T-cell (primary cell): ENCODE measurements around the gene SRSF1. TPM values are rescaled to one million over a fixed set of nuclear protein-coding genes. Genes with fewer than 3 reads are reported as not detected.

Source experiments
- ATAC-seq, 4 experiments: fragments of 200-7000 bp in 3 of 4; fragments of 150-1000 bp in 1 of 4; cut with Tn5 transposase; replicated peaks in 1 of 4; 1 replicate in 3 of 4; 2 replicates in 1 of 4; pipeline ENCODE4 v1.10.0; 2021; ENCODE audit warnings: moderate library complexity in 3 of 4, mild to moderate bottlenecking in 2 of 4, moderate number of reproducible peaks in 1 of 4
- CTCF ChIA-PET, 2 donors: fragments of 300-600 bp; sonication (Branson Sonifier 250); formaldehyde crosslinking; loops; one replicate each; lab custom pipeline; 2022; ENCODE audit warnings: antibody characterized with exemption in 2 of 2; lab: Charles Lee
- POLR2A ChIA-PET, 2 donors: fragments of 300-600 bp; sonication (Branson Sonifier 250); formaldehyde crosslinking; loops; one replicate each; lab custom pipeline; 2022; ENCODE audit warnings: antibody characterized with exemption in 2 of 2; lab: Charles Lee
- DNase-seq, 35 experiments: peaks; one replicate each; pipeline versions ENCODE4 v3.0.0 to v3.0.0-alpha.2; 2013 to 2023
- H3K27ac ChIP-seq: one replicate; pipeline ENCODE4 v1.5.1; 2013; ENCODE audit warnings: low read length
- H3K27me3 ChIP-seq, 2 experiments: replicated peaks in 1 of 2; 1 replicate in 1 of 2; 2 replicates in 1 of 2; pipeline versions ENCODE4 v1.6.1 to v1.7.0; 2013; ENCODE audit warnings: low read length in 1 of 2, mixed read lengths in 1 of 2; ENCODE audit not compliant: control insufficient read depth in 2 of 2, insufficient read depth in 2 of 2; ENCODE audit errors: extremely low read depth in 1 of 2
- H3K36me3 ChIP-seq, 2 donors: 1 replicate in 1 of 2; 2 replicates in 1 of 2; pipeline versions ENCODE4 v1.6.1 to v1.7.0; 2013; ENCODE audit warnings: low read length in 1 of 2; ENCODE audit not compliant: control insufficient read depth in 2 of 2, insufficient read depth in 1 of 2; ENCODE audit errors: extremely low read depth in 1 of 2
- H3K4me1 ChIP-seq, 2 experiments: 1 replicate in 1 of 2; 2 replicates in 1 of 2; pipeline versions ENCODE4 v1.6.1 to v1.7.0; 2013; ENCODE audit warnings: low read length in 2 of 2, mixed read lengths in 1 of 2; ENCODE audit not compliant: insufficient read depth in 2 of 2, control insufficient read depth in 1 of 2; ENCODE audit errors: extremely low read depth in 1 of 2
- H3K4me3 ChIP-seq, 2 donors: 1 replicate in 1 of 2; 2 replicates in 1 of 2; pipeline versions ENCODE4 v1.5.1 to v1.7.0; 2013; ENCODE audit warnings: mild to moderate bottlenecking in 2 of 2, low read length in 1 of 2, moderate library complexity in 1 of 2; ENCODE audit not compliant: control insufficient read depth in 1 of 2; ENCODE audit errors: extremely low read depth in 1 of 2
- H3K9me3 ChIP-seq: 2 replicates; pipeline ENCODE4 v1.7.0; 2013
- H3K27ac Mint-ChIP-seq, 2 donors: one replicate each; pipeline ENCODE4 v1.8.0; 2020 to 2021; ENCODE audit warnings: mild to moderate bottlenecking in 2 of 2, mixed read lengths in 2 of 2
- H3K27me3 Mint-ChIP-seq, 2 donors: one replicate each; pipeline ENCODE4 v1.8.0; 2021 to 2022; ENCODE audit warnings: mixed read lengths in 2 of 2
- H3K36me3 Mint-ChIP-seq: one replicate; pipeline ENCODE4 v1.8.0; 2021; ENCODE audit warnings: mixed read lengths
- H3K4me1 Mint-ChIP-seq, 3 donors: one replicate each; pipeline ENCODE4 v1.8.0; 2020 to 2022; ENCODE audit warnings: mixed read lengths in 3 of 3, mild to moderate bottlenecking in 1 of 3
- H3K4me3 Mint-ChIP-seq, 3 donors: one replicate each; pipeline ENCODE4 v1.8.0; 2020 to 2022; ENCODE audit warnings: mild to moderate bottlenecking in 3 of 3, mixed read lengths in 3 of 3, moderate library complexity in 3 of 3
- H3K9me3 Mint-ChIP-seq, 3 donors: one replicate each; pipeline ENCODE4 v1.8.0; 2020 to 2022; ENCODE audit warnings: mixed read lengths in 3 of 3
- WGBS: methylation state at CpG from one replicate; pipeline ENCODE4 v1.1.5; 2013; ENCODE audit warnings: missing lambda C conversion rate; ENCODE audit not compliant: insufficient coverage; 5-methylcytosine and 5-hydroxymethylcytosine counted together
- total RNA-seq, 35 experiments: library from RNA in 6 of 35; stranded (reverse) in 6 of 35; fragments of 120-200 nt in 1 of 35; gene quantifications; one replicate each; pipeline versions ENCODE4 v1.2.1 to v1.2.4 and lab custom pipeline; 2013 to 2026

Gene SRSF1, protein sequence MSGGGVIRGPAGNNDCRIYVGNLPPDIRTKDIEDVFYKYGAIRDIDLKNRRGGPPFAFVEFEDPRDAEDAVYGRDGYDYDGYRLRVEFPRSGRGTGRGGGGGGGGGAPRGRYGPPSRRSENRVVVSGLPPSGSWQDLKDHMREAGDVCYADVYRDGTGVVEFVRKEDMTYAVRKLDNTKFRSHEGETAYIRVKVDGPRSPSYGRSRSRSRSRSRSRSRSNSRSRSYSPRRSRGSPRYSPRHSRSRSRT
- total RNA-seq (100 to 1,000 TPM; 112 to 266 (median 261) TPM), total RNA-seq (lab: John Stamatoyannopoulos, UW) (55.2 to 355 (median 108) reads per million in 29 experiments)
- total RNA-seq (2013), result 216 TPM

DNA sequence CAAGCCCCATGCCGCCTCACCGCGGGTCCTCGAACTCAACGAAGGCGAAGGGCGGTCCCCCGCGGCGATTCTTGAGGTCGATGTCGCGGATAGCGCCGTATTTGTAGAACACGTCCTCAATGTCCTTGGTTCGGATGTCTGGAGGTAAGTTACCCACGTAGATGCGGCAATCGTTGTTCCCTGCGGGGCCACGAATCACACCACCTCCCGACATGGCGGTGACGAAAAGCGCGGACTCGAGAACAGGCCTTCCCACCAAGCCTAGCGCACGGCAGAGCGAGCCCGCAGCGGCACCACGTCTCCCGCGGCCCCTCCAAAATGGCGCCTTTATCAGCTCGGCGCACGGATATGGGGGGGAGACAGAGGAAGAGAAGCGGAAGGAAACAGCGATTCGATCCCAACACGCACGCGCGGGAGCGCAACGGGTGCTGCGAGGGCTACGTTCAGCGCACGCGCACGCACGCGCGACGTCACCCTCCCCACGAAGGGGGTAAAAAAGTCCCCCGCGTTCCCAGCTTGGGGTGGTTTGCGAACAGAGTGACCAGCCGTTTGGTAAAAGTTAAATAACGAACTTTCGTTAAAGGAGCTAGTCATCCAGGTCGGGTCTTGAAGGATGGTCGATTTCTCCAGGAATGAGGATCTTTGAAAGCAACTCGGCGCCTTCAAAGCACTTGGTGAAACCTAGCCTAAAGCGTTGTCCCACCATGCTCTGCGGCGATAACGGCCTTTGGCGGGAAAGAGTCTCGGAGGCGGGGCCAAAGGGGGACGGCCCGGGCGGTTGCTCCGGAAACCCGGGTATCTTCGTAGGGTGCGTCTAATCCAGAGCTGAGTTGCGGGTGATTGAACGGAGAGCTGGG lies at the start of gene SRSF1:
Gene SRSF1 (minus strand): TSS at position 323 of the 857 bp plus-strand sequence. CDS start 109 bp downstream, at position 214.
- H3K27ac Mint-ChIP-seq, result peak within 1 kb of the TSS; percentile 99
- H3K9me3 Mint-ChIP-seq, result no peaks in the 10 kb centered on the region
- ChIA-PET CTCF (interaction anchor here in 1 of 2 donors (0.7 to 2.4 kb wide), 9 partner anchors 8 to 411 kb away, joined by 3 to 18 read pairs (median 4); partner anchors contain the start of gene DYNLL2), POLR2A (interaction anchor here (0.5 to 1.5 kb wide), 9 partner anchors 8 to 208 kb away, joined by 3 to 8 read pairs (median 4); partner anchors contain the start of gene MRPS23 (in 1 of the 2))
- H3K4me1 ChIP-seq, result peaks cover 26 to 30% of the 10 kb centered on the region in 2 experiments
- peaks cover 52 to 61% (median 56%) of the 10 kb centered on the region in 3 donors for H3K4me1 Mint-ChIP-seq
- DNase-seq (peak; percentile 95 to 99 (median 97)), ATAC-seq (peak; percentile 89 to 92 (median 90))
- no peaks in the 10 kb centered on the region for H3K27me3 Mint-ChIP-seq
- peaks cover 46% of the 10 kb centered on the region for H3K36me3 Mint-ChIP-seq
- under 1% methylated on average over 73 of the region's 86 CpGs for WGBS
- peak within 1 kb of the TSS; percentile 100 for H3K4me3 Mint-ChIP-seq
- peak within 1 kb of the TSS; percentile 96 for H3K27ac ChIP-seq
- H3K9me3 ChIP-seq, result no peaks in the 10 kb centered on the region
- no peaks in the 10 kb centered on the region for H3K27me3 ChIP-seq
- H3K4me3 ChIP-seq, result peak within 1 kb of the TSS; percentile 96 to 100
- H3K36me3 ChIP-seq, result peaks cover 0 to 34% of the 10 kb centered on the region in 2 donors

DNA sequence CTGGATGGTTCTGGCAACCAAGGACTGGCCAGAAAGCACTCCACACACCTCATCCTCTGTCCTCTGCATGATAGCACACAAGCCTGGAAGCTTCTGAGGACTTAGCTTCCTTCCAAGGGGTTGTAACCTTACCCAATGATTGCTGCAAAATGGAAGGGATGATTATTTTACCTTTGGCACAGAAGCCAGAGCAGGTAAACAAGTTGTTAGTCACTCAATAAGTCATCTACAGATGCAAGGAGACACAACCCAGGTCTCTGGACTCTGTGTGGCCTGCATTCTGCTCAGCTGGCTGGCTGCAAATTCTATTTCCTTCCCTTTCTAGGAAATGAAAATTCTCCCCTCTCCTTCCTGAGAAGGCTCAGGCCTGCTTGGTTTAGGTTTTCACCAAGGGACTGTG lies 49.4 kb upstream of the SRSF1 start:
- no peaks in the 10 kb centered on the region for H3K9me3 ChIP-seq
- H3K4me1 ChIP-seq, result no peaks in the 10 kb centered on the region
- H3K27me3 ChIP-seq, result peaks cover 0 to 8% of the 10 kb centered on the region in 2 experiments
- Mint-ChIP-seq H3K9me3 (no peaks in the 10 kb centered on the region), H3K36me3 (no peaks in the 10 kb centered on the region), H3K4me3 (no peak overlapping the region), H3K27ac (no peak overlapping the region), H3K4me1 (peaks cover 4 to 6% (median 6%) of the 10 kb centered on the region in 3 donors), H3K27me3 (peaks cover 0 to 4% of the 10 kb centered on the region in 2 donors)
- DNase-seq, result no peak
- ATAC-seq, result no peak
- no peak overlapping the region for H3K4me3 ChIP-seq
- POLR2A ChIA-PET, result interaction anchor here in 1 of 2 donors (0.6 kb wide), 1 partner anchor 323 kb away, joined by 3 read pairs; no protein-coding TSS in a partner anchor
- CTCF ChIA-PET, result no interaction called here
- H3K36me3 ChIP-seq, result no peaks in the 10 kb centered on the region
- no peak overlapping the region for H3K27ac ChIP-seq

GRCh38 chr17:58054641-58055040 lies 47.6 kb upstream of the SRSF1 start:
- Histone ChIP-seq H3K36me3 (no peaks in the 10 kb centered on the region), H3K4me1 (no peaks in the 10 kb centered on the region), H3K27me3 (peaks cover 0 to 2% of the 10 kb centered on the region in 2 experiments), H3K4me3 (no peak overlapping the region), H3K9me3 (no peaks in the 10 kb centered on the region), H3K27ac (no peak overlapping the region)
- CTCF ChIA-PET, result no interaction called here
- POLR2A ChIA-PET, result no interaction called here
- Mint-ChIP-seq H3K27me3 (peaks cover 0 to 4% of the 10 kb centered on the region in 2 donors), H3K4me1 (peaks cover 4 to 6% (median 6%) of the 10 kb centered on the region in 3 donors), H3K4me3 (no peak overlapping the region), H3K27ac (no peak overlapping the region), H3K9me3 (no peaks in the 10 kb centered on the region), H3K36me3 (no peaks in the 10 kb centered on the region)
- DNase-seq (no peak), ATAC-seq (no peak)
- 89% methylated on average over 3 of the region's 6 CpGs for WGBS

GRCh38 chr17:58052945-58053715 lies 46.1 kb upstream of the SRSF1 start:
- no peaks in the 10 kb centered on the region for H3K9me3 Mint-ChIP-seq
- ChIA-PET POLR2A (no interaction called here), CTCF (interaction anchor here in 1 of 2 donors (0.6 kb wide), 1 partner anchor 36 kb away, joined by 6 read pairs; no protein-coding TSS in a partner anchor)
- H3K4me1 Mint-ChIP-seq, result peaks cover 4 to 6% (median 6%) of the 10 kb centered on the region in 3 donors
- Histone ChIP-seq H3K4me1 (no peaks in the 10 kb centered on the region), H3K27ac (no peak overlapping the region), H3K27me3 (no peaks in the 10 kb centered on the region), H3K4me3 (no peak overlapping the region), H3K36me3 (no peaks in the 10 kb centered on the region), H3K9me3 (no peaks in the 10 kb centered on the region)
- no peak overlapping the region for H3K4me3 Mint-ChIP-seq
- H3K27ac Mint-ChIP-seq, result no peak overlapping the region
- DNase-seq, result no peak
- WGBS, result 51% methylated on average over 8 of the region's 8 CpGs
- H3K36me3 Mint-ChIP-seq, result no peaks in the 10 kb centered on the region
- H3K27me3 Mint-ChIP-seq, result peaks cover 0 to 1% of the 10 kb centered on the region in 2 donors
- ATAC-seq, result no peak

GRCh38 chr17:58052407-58052806 lies 45.4 kb upstream of the SRSF1 start:
- no CpG with 5 or more reads among the region's 1 CpG for WGBS
- ATAC-seq (no peak), DNase-seq (no peak)
- Histone ChIP-seq H3K27ac (no peak overlapping the region), H3K9me3 (no peaks in the 10 kb centered on the region), H3K4me3 (no peak overlapping the region), H3K36me3 (no peaks in the 10 kb centered on the region), H3K4me1 (no peaks in the 10 kb centered on the region), H3K27me3 (no peaks in the 10 kb centered on the region)
- Mint-ChIP-seq H3K4me3 (no peak overlapping the region), H3K9me3 (no peaks in the 10 kb centered on the region), H3K27ac (no peak overlapping the region), H3K36me3 (no peaks in the 10 kb centered on the region), H3K4me1 (peaks cover 4 to 6% (median 6%) of the 10 kb centered on the region in 3 donors), H3K27me3 (peaks cover 5 to 8% of the 10 kb centered on the region in 2 donors)
- POLR2A ChIA-PET, result interaction anchor here in 1 of 2 donors (0.6 kb wide), 1 partner anchor 1634 kb away, joined by 4 read pairs; no protein-coding TSS in a partner anchor
- CTCF ChIA-PET, result interaction anchor here in 1 of 2 donors (0.5 kb wide), 1 partner anchor 235 kb away, joined by 4 read pairs; no protein-coding TSS in a partner anchor
